ENCODE data around the gene MYO5A.
"Not testable (repeated sequence)": the region's sequence is repeated elsewhere in the genome, so short reads cannot be mapped to it uniquely, and the experiment has no call there.

Gene MYO5A

DNA sequence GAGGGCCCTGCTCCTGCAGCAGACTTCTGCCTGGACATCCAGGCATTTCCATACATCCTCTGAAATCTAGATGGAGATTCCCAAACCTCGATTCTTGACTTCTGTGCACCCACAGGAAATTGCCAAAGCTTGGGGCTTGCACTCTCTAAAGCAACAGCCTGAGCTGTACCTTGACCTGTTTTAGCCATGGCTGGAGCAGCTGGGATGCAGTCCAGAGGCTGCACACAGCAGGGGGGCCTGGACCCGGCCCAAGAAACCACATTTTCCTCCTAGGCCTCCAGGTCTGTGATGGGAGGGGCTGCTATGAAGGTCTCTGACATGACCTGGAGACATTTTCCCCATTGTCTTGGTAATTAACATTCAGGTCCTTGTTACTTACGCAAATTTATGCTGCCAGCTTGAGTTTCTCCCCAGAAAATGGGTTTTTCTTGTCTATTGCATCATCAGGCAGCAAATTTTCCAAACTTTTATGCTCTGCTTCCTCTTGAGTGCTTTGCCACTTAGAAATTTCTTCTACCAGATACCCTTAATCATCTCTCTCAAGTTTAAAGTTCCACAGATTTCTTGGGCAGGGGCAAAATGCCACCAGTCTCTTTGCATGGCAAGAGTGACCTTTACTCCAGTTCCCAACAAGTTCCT is 11.8 kb upstream of the MYO5A start:
- no peak for DNase-seq (ENCODE audit: low read depth)

DNA sequence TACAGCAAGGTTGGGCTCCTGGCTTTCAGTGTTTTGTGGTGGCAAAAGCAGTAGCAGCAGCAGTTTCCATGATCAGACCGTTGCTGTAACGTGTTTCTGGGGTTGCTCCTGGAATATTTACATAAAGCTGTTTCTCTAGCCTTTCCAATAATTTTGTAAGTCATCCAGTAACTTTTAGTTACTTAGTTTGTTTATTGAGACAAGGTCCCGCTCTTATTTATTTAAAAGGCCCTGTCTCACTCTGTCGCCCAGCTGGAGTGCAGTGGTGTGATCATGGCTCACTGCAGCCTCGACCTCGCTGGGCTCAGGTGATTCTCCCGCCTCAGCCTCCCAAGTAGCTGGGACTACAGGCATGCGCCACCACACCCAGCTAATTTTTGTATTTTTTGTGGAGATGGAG is 8.8 kb upstream of the MYO5A start:
- no peak for DNase-seq (ENCODE audit: low read depth)

DNA sequence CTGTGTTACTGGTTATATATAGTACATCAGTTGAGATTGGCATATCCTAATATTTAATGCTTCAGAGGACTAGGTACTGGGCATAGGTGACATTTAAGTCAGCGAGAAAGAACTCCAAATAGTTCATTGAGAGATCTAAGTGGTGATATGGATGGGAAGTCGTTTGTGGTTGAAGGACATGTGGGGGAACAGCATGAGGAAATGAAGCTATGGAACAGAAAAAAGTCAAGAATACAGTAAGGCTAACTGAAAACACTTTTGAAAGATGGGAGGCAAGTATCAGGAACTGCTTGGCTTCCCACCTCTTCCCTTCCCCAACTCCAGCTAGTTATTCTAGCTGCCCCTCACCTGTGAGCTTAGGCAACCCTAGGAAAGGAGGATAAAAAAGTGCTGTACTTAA is 3.7 kb upstream of the MYO5A start:
- DNase-seq (ENCODE audit: low read depth), result no peak

DNA sequence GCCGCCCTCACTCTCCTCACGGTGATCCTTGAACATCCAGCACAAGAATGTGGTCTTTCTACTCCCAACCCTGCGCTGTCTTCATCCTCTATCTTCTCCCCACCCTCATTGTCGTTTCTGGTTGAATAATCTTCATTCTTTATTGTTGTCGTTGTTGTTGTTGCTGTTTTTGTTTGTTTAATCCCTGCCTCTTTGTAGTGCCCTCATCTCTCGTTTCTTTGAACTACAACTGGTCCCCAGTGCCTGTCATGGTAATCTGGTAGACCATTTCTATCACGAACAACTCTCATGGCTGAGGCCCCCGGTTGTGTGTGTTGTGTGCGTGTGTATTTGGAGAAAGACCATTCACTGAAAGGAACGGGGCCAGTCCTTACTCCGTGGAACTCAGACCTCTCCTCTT is 1.3 kb upstream of the MYO5A start:
- DNase-seq (ENCODE audit: low read depth), result no peak

DNA sequence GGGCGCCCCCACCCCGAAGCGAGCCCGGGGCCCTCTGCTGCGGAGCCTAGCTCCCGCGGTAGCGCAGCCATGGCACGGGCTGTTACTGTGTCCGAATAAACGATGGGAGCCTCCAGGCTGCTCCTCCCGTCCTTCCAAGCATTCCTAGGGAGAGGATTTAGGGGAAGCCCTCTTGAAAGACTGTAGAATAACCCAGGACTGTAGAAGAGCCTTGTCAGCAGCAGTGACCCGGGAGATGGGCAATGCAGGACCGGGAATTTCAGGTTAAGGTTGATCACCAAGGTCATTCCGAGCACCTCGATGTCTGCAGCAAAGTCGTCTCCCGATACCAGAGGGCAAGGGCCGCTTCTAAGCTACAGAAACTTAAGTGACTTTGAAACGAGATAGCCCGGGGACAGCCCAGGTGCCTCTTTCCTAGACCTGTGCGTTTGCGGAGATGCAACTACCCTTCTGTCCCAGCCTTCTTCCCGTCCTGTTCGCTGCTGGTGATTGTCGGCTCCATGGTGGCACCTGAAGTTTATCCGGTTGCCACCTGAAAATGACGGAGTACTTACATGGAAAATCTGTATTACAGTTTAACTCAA is 753 bp upstream of the MYO5A start:
- DNase-seq (ENCODE audit: low read depth), result no peak

- DNase-seq (ENCODE audit: low read depth), result no peak
Measured at GRCh38 chr15:52527911-52528563, 643 bp downstream of the MYO5A start.

DNA sequence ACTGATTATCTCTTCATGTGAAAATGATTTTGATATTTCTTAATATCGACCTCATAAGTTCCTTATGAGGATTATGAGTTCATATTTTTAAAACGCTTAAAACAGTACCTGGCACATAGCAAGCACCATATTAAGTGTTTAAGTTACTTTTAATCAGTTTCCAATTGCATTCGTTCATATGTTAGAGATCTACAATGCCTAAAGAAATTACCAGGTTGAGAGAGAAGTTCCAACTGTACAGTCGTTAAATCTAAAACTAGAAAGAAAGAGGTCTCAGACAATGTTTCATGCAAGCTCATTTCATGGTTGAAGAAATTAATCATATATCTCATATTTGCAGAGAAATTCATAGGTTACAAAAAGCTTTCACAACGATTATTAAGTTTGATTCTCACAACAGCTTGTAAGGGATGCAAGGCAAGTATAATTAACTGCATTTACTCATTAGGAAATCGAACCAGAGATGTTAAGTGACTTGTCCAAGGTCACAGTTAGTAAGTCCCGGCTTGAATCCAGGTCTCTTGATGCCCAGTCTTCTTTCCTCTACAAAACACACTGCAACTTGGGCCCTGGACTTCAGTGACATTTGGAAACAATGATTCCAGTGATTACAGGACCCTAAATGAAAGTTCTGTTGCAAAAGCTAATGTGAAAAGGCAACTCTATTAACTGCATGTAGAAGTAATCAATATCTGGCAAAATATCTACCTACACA is 1.3 kb downstream of the MYO5A start:
- no peak for DNase-seq (ENCODE audit: low read depth)

- no peak for DNase-seq (ENCODE audit: low read depth)
Measured at GRCh38 chr15:52524223-52525136, 4.2 kb downstream of the MYO5A start.

DNA sequence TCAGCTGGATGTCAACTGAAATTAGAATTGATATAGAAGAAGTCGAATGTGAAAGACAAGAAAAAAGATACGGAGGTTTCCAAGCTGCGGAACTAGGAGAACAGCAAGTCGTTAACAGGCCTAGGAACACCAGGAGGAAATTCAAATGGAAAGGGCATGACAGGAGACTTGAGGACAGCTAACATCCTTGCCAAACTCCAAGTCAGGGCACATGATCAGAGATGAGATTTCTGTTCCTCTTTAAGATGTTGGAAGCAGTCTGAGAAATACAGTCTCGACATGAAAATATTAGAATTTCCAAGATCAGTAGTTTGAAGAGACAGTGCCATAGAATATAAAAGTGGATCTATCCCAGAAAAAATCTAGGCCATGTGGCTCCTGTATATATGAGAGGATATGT is 5.0 kb downstream of the MYO5A start:
- no peak for DNase-seq (ENCODE audit: low read depth)

DNA sequence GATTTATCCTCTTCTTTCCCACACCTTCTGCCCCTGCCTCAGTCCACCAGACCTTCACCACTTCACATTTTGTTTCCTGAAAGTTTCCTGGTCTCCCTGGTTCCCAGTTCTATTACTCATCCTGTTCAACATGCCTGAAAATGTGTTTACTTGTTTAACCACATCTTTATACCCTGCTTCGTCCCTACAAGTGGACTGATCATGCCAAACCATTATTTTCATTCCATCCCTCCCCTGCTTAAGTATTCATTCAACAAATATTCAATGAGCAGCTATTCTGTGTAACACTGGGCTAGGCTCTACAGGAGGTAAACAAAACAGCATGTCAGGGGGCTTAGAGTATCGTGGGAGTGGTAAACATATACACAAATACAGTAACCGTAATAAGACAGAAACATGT is 5.5 kb downstream of the MYO5A start:
- DNase-seq (ENCODE audit: low read depth), result no peak

DNA sequence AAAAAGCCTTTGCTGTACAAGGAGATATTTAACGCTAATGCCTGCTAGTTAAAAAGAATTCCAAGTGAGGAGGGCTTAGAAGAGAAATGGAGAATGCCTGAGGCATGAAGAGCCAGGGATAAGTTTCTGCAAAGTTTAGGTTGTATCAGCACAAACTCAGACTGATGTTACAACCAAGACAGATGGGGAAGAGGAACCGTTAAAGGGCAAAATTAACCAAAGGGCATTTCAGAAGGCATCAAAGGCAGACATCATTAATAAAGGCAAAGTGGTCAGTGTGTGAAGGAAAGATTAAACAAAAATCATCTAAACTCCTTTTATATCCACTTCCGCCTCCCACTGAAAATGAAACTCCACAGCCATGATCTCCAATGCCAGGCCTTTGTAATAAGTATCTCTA is 7.0 kb downstream of the MYO5A start:
- no peak for DNase-seq (ENCODE audit: low read depth)

DNA sequence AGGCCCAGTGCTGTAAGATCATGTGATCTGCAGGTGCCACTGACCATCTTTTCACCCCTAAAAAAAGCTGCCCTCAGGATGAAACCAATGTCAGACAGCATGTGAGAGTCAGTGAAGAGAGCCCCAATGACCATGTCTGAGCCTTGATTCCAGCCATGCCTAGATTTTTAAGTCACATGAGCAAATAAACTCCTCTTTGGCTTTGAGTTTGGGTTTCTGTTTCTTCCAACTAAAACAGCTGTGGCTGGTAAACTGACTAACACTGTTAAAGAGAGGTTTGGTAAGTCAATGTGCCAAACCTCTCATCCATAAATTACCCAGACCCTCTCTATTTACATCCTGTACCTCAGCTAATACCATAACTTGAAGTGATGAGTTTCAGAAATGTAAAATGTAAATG is 8.3 kb downstream of the MYO5A start:
- DNase-seq (ENCODE audit: low read depth), result no peak

DNA sequence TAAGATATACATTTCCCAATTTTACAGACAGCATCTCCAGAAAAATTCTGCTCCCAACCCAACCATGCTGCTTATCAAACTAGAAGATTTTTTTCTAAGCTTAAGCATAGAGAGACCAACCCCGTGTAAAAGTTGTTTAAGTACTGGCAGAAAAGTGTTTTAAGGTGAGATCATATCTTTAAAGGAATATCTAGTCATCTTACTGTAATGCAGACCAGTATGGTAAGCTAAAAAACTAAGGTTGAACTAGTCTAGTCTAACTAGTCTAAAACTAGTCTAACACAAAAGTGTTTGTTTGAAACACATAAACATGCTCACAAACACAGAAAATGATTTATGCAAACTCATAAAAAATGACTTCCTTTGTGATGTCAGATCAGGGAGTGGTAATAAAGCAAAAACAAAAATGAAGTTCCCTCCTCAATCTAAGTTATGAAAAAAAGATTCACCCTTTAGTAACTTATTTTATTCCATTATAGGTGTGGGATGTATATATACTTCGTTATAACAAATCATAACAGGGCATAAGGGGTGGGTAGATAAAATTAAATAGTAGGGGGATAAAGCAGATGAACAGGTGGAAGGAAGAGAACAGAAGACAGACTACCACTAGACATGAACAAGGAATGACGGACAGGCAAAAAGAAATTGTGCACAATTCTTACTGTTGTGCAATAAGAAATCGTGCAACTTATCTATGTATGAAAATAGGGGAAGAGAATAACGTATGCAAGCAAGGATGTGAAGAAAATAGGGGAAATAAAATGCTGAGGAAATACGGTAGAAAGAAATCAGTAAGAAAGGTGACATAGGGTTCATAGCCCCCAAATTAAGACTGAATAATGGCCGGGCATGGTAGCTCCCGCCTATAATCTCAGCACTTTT is 10.0 kb downstream of the MYO5A start:
- DNase-seq (ENCODE audit: low read depth), result no peak

- no peak for DNase-seq (ENCODE audit: low read depth)
Measured at GRCh38 chr15:52517014-52517413, 11.7 kb downstream of the MYO5A start.

DNA sequence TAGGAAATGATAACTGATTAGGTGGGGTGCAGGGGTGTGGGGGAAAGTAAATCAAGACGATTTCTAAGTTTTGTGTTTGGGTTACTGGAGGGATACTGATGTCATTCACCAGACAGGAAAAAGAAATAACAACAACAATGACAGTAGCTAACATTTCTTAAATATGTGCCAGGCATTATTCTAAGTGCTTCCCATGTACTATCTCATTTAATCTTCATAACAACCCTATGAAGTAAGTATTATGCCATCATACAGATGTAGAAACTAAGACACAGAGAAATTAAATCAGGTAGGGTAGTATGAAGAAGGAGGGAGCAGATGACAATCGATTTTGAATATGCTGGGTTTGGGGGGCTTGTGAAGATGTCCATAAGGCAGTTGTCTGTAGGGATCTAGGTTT is 13.3 kb downstream of the MYO5A start:
- no peak for DNase-seq (ENCODE audit: low read depth)

- no peak for DNase-seq (ENCODE audit: low read depth)
Measured at GRCh38 chr15:52514482-52514881, 14.2 kb downstream of the MYO5A start.

- DNase-seq (ENCODE audit: low read depth), result not testable (repeated sequence)
Measured at GRCh38 chr15:52512869-52513268, 15.8 kb downstream of the MYO5A start.

DNA sequence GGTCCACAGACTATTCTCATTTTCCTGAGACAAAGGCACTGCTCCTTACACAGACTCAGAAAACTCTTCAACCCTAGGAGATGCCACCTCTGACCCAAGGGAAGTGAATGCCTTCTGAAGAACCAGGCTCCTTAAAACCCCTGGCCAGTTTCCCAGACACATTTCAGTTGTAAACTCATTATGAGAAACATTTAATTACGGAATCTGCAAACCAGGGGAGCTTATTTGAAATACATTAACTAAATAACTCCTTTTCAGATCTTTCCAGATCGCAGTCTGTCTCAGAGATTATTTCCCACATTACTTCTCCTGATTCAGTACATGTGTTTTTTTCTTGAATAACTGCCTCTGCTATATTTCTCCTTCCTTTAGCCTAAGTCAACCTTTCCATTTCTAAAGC is 17.6 kb downstream of the MYO5A start:
- DNase-seq (ENCODE audit: low read depth), result no peak

GRCh38 chr15:52509500-52510245 is 19.0 kb downstream of the MYO5A start:
- no peak for DNase-seq (ENCODE audit: low read depth)

GRCh38 chr15:52506549-52506948 is 22.1 kb downstream of the MYO5A start:
- DNase-seq (ENCODE audit: low read depth), result no peak

All from stimulated activated CD8-positive, alpha-beta memory T cell treated with anti-CD3 and anti-CD28 coated beads, Interleukin-15, amount 100 ng/mL, for 24 hours (primary cell).